ENCODE data around the gene KDELR1. TPM values are rescaled to one million over a fixed set of nuclear protein-coding genes. Genes with fewer than 3 reads are reported as not detected.

KDELR1 gene
- total and polyA plus RNA-seq, 2 of the 13 experiments (the other 11 are each of a cell fraction or from before 2014, with no cell fraction given) = 134 to 185 TPM

- TF ChIP-seq CTCF (CRISPR knock-in tag; IDR thresholded peaks at IDR 0.05) = peak; percentile 7; the same call in 1 of the 2 replicates
- 0 out of 2 replicates have a peak, but pooled peaks have one; percentile 19 for TF ChIP-seq PPARG (CRISPR knock-in tag; conservative IDR thresholded peaks at IDR 0.05)
- peak; percentile 67 for TF ChIP-seq ZKSCAN1 (IDR thresholded peaks at IDR 0.05; ENCODE audit: low read length)
- peak in 1 of 2 experiments; percentile 21; a peak in 2 of 4 replicates for TF ChIP-seq MAFK (conservative IDR thresholded peaks at IDR 0.05 in 1 of 2, IDR thresholded peaks at IDR 0.05 in 1 of 2; ENCODE audit: low read length in 2 of 2)
- TF ChIP-seq POGK (CRISPR knock-in tag; conservative IDR thresholded peaks at IDR 0.05) = 0 out of 2 replicates have a peak, but pooled peaks have one; percentile 42
- TF ChIP-seq ZUFSP (CRISPR knock-in tag; IDR thresholded peaks at IDR 0.05; ENCODE audit: borderline replicate concordance) = no peak
- peak; percentile 55; the same call in 1 of the 2 replicates for TF ChIP-seq SP4 (CRISPR knock-in tag; IDR thresholded peaks at IDR 0.05)
- TF ChIP-seq THAP11 (CRISPR knock-in tag; IDR thresholded peaks at IDR 0.05) = peak; percentile 53
- peak; percentile 46 for TF ChIP-seq SALL1 (CRISPR knock-in tag; IDR thresholded peaks at IDR 0.05)
- peak; percentile 53; the same call in 1 of the 2 replicates for TF ChIP-seq ZNF580 (CRISPR knock-in tag; IDR thresholded peaks at IDR 0.05; ENCODE audit: borderline replicate concordance, low read depth)
- no peak for TF ChIP-seq ZNF335 (CRISPR knock-in tag; IDR thresholded peaks at IDR 0.05)
- TF ChIP-seq CSRNP1 (CRISPR knock-in tag; IDR thresholded peaks at IDR 0.05) = 0 out of 2 replicates have a peak, but pooled peaks have one; percentile 58
- TF ChIP-seq ARID2 (CRISPR knock-in tag; IDR thresholded peaks at IDR 0.05; ENCODE audit: borderline replicate concordance) = 0 out of 2 replicates have a peak, but pooled peaks have one; percentile 68
- TF ChIP-seq SIN3A (IDR thresholded peaks at IDR 0.05; ENCODE audit: borderline replicate concordance, low read depth, low read length) = peak; percentile 19; the same call in 1 of the 2 replicates
- no peak for TF ChIP-seq TOE1 (CRISPR knock-in tag; IDR thresholded peaks at IDR 0.05)
- 0 out of 2 replicates have a peak, but pooled peaks have one; percentile 42 for TF ChIP-seq ARNTL (CRISPR knock-in tag; IDR thresholded peaks at IDR 0.05)
- no peak for TF ChIP-seq SOX13 (IDR thresholded peaks at IDR 0.05)
- TF ChIP-seq SOX13 (CRISPR knock-in tag; conservative IDR thresholded peaks at IDR 0.05 in 1 of 2, IDR thresholded peaks at IDR 0.05 in 1 of 2) = peak in 1 of 2 experiments; percentile 49; a peak in 2 of 4 replicates
- TF ChIP-seq SP2 (CRISPR knock-in tag; IDR thresholded peaks at IDR 0.05) = peak; percentile 80
- no peak for TF ChIP-seq KLF12 (CRISPR knock-in tag; IDR thresholded peaks at IDR 0.05; ENCODE audit: borderline replicate concordance)
- TF ChIP-seq FOXO1 (CRISPR knock-in tag; IDR thresholded peaks at IDR 0.05) = 0 out of 2 replicates have a peak, but pooled peaks have one; percentile 27
These were observed 58.5 kb downstream of the KDELR1 start (continued) for GRCh38 chr19:48332662-48333466.

Data from HepG2 (cell line).